Dermis blood vessel endothelial cell (primary cell): Measurements from ENCODE around the gene CHN2. TPM values are rescaled to one million over a fixed set of nuclear protein-coding genes. Genes with fewer than 3 reads are reported as not detected.

Experiments used
- DNase-seq: peaks from one replicate; pipeline ENCODE4 v3.0.0; 2010
- total RNA-seq: library from RNA; depleted of rRNA; stranded (reverse); fragments of >200 nt; gene quantifications from 2 replicates; pipeline ENCODE4 v1.2.3, GENCODE V29; 2014

Gene CHN2
- total RNA-seq, 1 donor from 2014 or later = 6.5 TPM

GRCh38 chr7:29478687-29479240 is 284.2 kb downstream of the CHN2 start:
- no peak for DNase-seq

DNA sequence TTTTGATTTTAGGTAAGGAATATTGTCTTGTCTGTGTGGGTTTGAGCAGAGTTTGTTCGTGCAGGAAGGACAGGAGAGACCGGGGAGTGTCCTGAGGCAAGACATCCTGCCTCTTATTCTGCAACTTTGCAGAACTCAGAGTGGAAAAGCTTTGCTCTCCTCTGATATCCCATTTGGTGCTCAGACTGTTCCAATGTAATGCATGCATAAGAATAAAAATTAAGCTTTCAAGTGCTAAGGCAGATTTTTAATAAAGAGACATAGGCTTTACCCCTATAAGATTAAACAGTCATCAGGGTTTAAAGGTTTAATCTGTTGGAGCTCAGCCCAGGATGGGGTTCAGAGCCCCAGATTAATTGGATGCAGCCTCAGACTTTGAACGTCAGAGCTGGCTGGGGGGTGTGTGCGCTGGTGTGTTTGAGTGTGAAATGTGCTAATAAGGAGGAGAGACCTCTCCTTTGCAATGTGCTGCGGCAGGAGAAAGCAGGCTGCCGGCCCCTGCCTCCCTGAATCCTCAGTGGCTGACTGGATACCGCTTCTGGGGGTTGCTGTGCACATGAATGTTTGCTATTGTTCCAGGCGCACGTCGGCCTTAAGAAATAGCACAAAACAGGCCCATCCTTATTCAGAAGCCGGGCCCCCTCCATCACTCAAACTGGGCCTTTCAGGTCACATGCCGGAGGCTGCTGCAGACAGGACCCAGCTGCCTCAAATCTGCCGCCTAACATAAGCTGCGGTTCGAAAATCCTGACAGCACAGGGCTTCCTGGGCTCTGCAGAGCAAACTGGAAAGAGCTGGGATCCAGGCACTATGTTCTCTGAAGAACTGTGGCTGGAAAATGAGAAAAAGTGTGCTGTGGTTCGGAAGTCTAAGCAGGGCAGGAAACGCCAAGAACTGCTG is 285.0 kb downstream of the CHN2 start:
- no peak for DNase-seq

GRCh38 chr7:29480451-29480850 is 285.9 kb downstream of the CHN2 start:
- no peak for DNase-seq

DNA sequence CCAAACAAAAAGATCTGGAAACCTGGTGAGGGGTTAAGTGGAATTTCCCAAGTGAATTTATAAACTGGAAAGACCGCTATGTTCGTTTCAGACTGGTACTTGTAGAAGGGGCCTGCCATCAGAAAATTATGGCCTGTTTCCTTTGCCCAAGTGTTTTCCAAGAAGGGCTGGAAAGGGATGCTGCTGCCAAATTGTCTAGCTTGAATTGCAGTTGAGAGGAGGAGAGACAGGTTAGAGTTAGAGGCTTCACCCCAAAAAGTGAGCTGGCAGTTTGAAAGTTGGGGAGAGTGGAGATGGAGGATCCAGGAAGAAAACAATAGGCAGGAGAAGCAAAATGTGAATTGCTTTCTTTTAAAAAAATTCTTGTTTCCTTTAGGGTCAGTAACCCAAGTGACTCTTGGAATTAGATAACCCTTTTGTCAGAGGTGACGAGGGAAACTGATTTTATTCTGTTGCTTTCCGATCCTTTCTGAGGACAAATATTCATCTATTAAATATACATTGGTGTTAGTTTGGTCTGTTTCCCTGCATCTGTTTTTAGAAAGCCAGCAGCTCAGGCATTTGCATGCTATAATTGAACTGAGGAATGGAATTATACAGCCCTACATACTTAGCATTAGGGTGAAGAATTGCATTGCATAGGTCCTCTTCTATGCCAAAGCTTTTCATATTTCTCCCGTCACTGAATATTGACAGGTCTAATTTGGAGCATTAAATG is 286.5 kb downstream of the CHN2 start:
- no peak for DNase-seq

DNA sequence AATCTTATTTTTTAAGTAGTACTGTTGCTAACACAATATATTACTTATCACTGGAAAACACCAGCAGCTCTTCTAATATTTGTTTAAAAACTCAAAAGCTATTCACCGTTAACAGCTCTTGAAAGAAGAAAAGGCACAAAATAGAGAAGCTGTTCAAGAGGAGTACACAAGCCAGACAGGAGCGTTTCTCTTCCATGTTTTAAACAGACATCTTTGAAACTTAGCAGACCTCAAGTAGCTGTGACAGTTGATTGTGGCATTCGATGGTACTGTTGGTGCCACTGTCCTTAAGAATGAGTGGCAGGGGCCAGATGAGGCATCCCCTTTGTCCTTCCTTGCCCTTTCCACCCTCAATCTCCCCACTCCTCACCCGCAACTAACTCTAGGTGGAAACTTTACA is 287.5 kb downstream of the CHN2 start:
- no peak for DNase-seq

DNA sequence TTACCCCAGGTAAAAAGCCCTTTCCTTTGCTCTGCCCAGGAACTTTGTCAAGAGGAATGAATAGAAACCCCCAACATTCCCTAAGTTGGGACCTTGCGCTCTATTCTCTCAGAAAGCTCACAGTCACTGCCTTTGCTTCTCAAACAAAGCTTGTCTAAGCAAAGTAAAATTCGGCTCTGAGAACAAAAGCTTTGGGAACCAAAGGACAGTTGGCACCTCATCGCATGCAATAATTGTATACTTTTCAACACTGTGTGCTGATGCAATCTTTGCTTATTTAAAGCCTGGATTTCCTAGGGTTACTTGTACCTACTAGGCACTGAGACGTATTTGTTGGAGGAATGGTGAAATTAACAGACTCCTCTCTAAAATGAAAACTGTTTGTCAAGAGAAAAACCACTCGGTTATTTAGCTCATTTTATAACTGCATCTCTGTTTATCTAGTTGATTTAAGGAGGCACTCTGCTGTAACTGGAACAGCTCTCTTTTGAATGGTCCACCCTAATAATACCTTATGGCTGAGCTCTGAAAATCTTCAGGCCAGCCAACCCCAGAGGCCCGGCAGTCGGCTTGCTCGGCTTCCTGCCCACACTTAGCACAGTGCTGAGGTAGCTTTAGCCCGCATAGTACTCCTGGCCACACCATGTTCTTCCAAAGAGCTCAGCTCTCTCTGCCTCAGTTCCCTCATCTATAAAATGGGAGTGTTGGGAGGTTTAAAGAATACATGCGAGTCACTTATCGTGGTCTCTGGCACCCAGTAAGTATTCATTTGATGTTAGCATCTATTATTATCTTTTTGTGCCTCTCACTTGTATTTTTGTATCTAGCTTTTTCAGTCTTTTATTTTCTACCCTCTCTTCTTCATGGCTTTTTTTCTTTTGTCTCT is 288.9 kb downstream of the CHN2 start:
- no peak for DNase-seq

DNA sequence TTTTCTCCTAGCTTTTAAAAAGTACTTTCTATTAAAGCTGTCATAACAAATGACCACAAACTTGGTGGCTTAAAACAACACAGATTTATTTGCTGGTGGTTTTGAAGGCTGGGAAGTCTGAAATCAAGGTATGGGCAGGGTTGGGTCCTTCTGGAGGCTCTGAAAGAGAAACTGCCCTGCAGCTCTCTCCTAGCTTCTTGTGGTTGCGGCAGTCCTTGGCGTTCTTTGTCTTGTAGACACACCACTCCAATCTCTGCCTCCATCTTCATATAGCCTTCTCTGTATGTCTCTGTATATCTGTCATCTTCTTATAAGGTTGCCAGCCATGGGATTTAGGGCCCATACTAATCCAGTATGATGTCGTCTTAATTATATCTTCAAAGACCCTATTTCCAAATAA is 289.7 kb downstream of the CHN2 start:
- no peak for DNase-seq

DNA sequence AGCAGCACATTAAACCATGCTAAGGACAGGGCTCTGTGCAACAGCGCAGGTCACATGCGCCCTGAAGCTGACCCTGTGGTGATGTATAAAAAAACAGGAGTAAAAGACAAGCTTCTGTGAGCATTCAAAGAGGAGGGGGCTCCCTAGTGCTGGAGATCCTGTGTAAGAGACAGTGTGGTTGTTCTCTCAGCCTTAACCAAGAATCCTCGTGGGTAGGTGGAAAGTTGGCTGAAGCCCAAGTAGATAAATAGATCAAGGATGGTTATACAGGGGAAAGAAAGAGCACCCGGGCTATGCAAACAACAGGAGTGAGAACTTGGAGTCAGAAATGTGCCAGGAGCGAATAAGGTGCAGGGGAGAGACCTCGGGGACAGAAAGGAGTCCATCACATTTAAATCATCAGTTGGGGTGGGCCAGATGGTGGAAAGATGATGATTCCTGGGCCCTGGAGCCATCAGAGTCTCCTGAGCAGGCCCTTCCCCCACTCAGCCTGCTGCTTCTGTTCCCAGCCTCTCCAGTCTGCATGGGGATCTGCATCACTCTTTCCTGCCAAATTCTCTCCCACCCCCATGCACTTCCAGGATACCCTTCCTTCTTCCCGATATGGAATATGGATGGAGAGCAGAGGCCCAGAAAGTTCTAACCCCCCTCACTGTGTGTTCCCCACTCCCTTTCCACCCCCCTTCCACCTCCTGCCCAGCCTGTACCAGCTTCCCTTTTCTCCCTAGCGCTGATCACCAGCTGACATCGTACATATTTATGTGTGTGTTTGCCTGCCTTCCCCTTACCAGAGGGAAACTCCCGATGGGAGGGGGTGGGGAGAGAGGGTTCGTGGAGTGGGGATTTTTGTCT is 291.0 kb downstream of the CHN2 start:
- DNase-seq = no peak

DNA sequence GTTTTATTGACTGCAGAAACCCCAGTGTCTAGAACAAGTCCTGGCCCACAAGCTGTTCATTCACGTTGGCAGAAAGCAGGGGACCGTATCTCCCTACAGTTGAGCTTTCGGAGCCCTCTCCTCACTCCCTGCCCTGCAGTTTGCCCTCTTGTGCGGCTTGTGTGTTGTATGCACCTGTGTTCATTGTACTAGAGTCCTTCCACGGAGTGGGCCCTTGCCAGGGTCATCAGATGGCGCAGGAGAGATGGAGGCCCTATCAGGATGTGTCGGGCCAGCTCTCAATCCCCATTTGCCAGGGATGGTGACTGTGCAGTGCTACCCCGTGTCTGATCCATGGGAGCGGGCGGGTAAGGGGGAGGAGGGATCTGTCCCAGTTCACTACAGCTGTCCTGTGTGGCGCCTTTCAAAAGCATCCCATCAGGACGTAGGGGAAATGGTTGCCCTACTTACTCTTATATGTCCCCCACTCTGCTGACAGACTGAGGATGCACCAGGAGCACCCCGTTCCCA is 291.7 kb downstream of the CHN2 start:
- no peak for DNase-seq

DNA sequence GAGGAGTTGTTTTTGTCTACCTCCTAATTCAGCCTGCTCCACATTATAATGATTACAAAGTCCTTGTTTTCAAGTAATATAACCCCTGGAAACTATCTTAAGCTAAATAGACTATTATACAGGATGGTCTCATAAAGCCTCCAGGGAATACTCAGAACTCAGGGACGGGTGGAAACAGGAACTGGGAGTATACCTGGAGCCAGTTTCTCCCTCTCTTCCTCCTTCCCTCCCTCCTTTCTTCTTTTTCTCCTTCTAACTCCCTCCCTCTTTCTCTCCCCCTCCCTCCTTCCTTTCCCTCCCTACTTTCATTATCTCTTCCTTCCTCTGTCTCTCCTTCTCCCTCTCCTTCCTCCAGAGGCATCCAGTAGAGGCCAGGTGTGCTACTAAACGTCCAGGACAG is 292.8 kb downstream of the CHN2 start:
- DNase-seq = no peak

- DNase-seq = no peak
These were observed 293.8 kb downstream of the CHN2 start for GRCh38 chr7:29488203-29488970.

GRCh38 chr7:29488977-29489376 is 294.4 kb downstream of the CHN2 start:
- DNase-seq = peak; percentile 26

- no peak for DNase-seq
These were observed 295.6 kb downstream of the CHN2 start for GRCh38 chr7:29490094-29490607.

DNA sequence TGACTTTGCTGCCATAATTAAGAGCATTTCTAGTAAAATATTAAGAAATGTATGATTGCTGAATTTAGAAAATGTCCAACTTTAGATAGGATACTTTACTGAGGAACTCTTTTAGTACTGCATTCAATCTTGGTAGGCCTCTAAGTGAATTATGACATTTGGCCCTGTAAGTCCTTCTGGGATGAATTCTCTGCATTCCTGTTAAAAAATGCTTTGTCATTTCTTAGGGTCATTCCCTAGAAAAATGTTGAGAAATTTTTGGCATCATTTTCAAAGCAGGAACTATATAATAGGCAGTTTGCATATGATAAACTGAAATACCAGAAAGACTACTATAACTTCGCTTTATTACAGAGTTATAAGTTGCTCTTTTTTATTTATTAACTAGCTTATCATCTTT is 299.8 kb downstream of the CHN2 start:
- no peak for DNase-seq

DNA sequence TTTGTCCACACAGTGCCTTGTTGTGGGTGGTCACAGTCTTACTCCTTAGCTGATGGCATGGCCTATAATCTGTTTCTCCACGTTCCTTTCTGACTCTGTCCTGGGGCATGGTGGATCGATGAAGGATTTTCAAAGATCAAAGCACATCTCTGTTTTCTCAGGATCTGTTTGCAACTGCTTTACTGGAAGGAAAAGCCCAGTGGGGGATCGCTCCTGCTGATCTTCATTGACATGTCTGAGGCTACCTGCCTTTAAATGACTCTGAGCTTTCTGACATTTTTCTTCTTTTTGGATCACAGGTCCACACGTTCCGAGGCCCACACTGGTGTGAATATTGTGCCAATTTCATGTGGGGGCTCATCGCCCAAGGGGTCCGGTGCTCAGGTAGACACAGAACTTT is 301.1 kb downstream of the CHN2 start:
- no peak for DNase-seq

DNA sequence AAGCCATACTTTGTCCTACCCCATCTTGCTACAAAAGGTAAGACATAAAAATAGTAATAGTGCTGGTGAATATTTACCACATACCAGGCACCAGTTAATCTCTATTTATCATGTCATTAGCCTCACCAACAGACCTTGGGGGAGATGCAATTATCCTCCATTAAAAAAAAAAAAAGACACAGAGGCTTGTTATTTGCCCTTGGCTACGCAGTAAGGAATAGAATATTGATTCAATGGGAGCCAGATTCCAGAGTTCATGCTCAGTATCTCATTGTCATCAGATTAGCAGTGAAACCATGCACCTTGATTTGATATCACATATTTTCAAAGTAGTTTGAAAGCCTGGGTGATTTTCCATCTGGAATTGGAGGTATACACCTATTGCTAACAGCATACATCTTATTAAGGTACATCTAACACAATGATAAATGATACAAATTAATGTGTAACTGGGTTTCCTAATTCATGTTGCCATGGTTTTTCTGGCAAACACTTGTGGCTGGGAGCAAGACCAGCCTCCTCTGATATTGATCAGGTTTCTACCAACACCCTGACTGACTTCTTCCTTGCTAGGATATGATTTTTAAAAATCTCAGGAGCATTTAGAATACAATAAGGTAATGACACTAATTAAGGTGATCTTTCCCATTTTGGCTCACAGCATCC is 301.9 kb downstream of the CHN2 start:
- no peak for DNase-seq

GRCh38 chr7:29499932-29500331 is 305.4 kb downstream of the CHN2 start:
- no peak for DNase-seq

- peak; percentile 2 for DNase-seq
These were observed 306.1 kb downstream of the CHN2 start for GRCh38 chr7:29500719-29501118.

DNA sequence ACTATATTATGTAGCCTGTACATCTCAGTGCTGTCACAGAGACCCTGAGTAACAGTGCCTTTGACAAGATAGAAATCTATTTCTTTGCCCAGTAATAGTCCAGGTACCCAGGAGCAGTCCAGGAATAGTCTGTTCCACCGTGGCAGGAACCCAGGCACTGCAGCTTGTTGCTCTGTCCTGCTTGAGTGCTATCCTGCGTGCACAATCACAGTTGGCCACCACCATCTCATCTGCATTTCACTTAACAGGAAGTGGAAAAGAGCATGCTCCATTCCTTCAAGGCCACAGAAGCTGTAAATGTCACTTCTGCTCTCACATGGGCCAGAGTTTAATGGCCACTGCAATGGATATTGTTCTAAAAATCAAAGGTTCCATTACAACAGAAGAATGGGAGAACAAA is 307.6 kb downstream of the CHN2 start:
- no peak for DNase-seq

- DNase-seq = no peak
These were observed 311.4 kb downstream of the CHN2 start for GRCh38 chr7:29505931-29506330.
